ENCODE data around the gene AGAP3. TPM values are rescaled to one million over a fixed set of nuclear protein-coding genes. Genes with fewer than 3 reads are reported as not detected.

The AGAP3 gene
- total and polyA plus RNA-seq, 4 experiments from 2014 or later, result 3.0 to 65.8 (median 31.2) TPM

DNA sequence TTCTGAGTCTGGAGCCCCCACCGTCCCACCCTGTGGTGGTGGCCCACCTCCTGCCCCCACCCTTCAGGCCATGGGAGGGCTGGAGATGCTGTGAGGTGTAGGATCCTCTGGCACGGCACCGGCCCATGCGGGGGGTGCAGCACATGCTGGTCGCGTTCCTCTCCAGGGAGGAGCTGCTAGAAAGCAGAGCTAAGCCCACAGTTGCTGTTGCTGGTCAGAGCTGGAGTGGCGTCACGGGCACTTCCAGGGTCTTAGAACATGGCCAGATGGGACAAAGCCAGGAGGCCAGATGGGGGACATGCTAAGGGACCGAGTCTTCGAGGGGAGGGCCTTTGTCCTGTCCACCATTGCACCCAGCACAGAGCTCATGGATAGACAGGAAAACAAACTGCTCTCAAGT lies 21.6 kb downstream of the AGAP3 start:
- H3K36me3 Mint-ChIP-seq, result no peaks in the 10 kb centered on the region
- H3K4me3 ChIP-seq (ENCODE audit: low read length in 2 of 2), result no peak overlapping the region
- H3K27me3 Mint-ChIP-seq, result no peaks in the 10 kb centered on the region
- no peaks in the 10 kb centered on the region for H3K36me3 ChIP-seq (ENCODE audit: insufficient read depth, low read length)
- peaks cover 5% of the 10 kb centered on the region for H3K4me1 ChIP-seq (ENCODE audit: insufficient read depth, low read length)
- ChIA-PET CTCF (ENCODE audit: partially characterized antibody) (interaction anchor here (0.8 to 7.8 kb wide), 9 partner anchors 9 to 210 kb away, joined by 3 to 67 read pairs (median 8); partner anchors contain the start of gene ABCB8), POLR2A (ENCODE audit: partially characterized antibody) (interaction anchor here (1.5 kb wide), 1 partner anchor 9 kb away, joined by 6 read pairs; no protein-coding TSS in a partner anchor)
- no peak overlapping the region for H3K4me3 Mint-ChIP-seq
- intact Hi-C loops (cut with micrococcal nuclease), result no loop called here
- H3K27ac ChIP-seq (ENCODE audit: low read depth, low read length), result no peak overlapping the region
- H3K9me3 ChIP-seq (ENCODE audit: control insufficient read depth in 1 of 2, low read length in 2 of 2), result no peaks in the 10 kb centered on the region
- H3K9me3 Mint-ChIP-seq, result no peaks in the 10 kb centered on the region
- peak in 1 of 5 donors; percentile 22 for DNase-seq
- H3K27ac Mint-ChIP-seq, result no peak overlapping the region
- no peaks in the 10 kb centered on the region for H3K27me3 ChIP-seq (ENCODE audit: insufficient read depth, low read length)
- peaks cover 0 to 7% (median 3%) of the 10 kb centered on the region in 4 donors for H3K4me1 Mint-ChIP-seq

DNA sequence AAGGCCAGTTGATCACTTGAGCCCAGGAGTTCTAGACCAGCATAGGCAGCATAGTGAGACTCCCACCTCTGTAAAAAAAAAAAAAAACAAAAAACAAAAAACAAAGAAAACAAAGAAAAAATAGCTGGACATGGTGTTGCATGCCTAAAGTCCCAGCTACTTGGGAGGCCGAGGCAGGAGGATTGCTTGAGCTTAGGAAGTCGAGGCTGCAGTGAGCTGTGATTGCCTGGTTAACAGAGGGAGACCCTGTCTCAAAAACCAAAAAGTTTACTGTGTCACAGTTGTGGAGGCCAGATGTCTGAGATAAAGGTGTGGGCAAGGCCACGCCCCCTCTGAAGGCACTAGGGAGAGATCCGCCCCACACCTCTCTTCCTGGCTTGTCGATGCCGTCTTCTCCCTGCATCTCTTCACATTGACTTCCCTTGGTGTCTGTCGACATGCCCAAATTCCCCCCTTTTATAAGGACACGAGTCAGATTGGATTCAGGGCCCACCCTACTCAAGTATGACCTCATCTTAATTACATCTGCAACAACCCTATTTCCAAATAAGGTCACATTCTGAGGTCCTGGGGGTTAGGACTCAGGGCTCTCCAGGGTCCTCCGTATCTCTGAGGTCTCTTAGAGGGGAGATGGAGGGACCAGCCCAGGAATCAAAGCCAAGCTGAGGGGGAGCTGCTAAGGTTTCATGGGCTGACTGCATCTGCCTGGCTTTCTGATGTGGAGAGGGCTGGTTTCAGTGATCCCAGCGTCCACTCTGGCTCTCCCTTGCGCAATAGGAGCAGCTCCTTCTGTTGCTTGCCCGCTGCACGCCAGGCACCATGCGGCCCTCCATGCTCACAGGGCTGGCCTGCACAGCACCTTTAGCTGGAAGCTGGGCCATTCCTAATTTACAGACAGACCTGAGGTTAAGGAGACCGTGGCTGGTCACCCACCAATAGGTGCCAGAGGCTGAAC lies 23.1 kb downstream of the AGAP3 start:
- Mint-ChIP-seq H3K27me3 (no peaks in the 10 kb centered on the region), H3K4me1 (peaks cover 0 to 15% (median 6%) of the 10 kb centered on the region in 4 donors), H3K9me3 (no peaks in the 10 kb centered on the region), H3K36me3 (no peaks in the 10 kb centered on the region), H3K27ac (peak overlapping the region in 2 of 7 donors; percentile 55 to 57), H3K4me3 (no peak overlapping the region)
- H3K4me3 ChIP-seq (ENCODE audit: low read length in 2 of 2), result no peak overlapping the region
- H3K4me1 ChIP-seq (ENCODE audit: insufficient read depth, low read length), result peaks cover 5% of the 10 kb centered on the region
- H3K27me3 ChIP-seq (ENCODE audit: insufficient read depth, low read length), result no peaks in the 10 kb centered on the region
- ChIA-PET POLR2A (ENCODE audit: partially characterized antibody) (interaction anchor here (3.4 kb wide), 1 partner anchor 81 kb away, joined by 16 read pairs; the partner anchor contains the start of gene ABCB8), CTCF (ENCODE audit: partially characterized antibody) (interaction anchor here (0.7 to 7.8 kb wide), 24 partner anchors 8 to 232 kb away, joined by 3 to 67 read pairs (median 5); partner anchors contain the start of genes ABCB8, AGAP3 and ATG9B)
- no peak overlapping the region for H3K27ac ChIP-seq (ENCODE audit: low read depth, low read length)
- H3K9me3 ChIP-seq (ENCODE audit: control insufficient read depth in 1 of 2, low read length in 2 of 2), result no peaks in the 10 kb centered on the region
- no peaks in the 10 kb centered on the region for H3K36me3 ChIP-seq (ENCODE audit: insufficient read depth, low read length)
- intact Hi-C loops (cut with micrococcal nuclease), result no loop called here
- DNase-seq, result peak in 1 of 5 donors; percentile 29

DNA sequence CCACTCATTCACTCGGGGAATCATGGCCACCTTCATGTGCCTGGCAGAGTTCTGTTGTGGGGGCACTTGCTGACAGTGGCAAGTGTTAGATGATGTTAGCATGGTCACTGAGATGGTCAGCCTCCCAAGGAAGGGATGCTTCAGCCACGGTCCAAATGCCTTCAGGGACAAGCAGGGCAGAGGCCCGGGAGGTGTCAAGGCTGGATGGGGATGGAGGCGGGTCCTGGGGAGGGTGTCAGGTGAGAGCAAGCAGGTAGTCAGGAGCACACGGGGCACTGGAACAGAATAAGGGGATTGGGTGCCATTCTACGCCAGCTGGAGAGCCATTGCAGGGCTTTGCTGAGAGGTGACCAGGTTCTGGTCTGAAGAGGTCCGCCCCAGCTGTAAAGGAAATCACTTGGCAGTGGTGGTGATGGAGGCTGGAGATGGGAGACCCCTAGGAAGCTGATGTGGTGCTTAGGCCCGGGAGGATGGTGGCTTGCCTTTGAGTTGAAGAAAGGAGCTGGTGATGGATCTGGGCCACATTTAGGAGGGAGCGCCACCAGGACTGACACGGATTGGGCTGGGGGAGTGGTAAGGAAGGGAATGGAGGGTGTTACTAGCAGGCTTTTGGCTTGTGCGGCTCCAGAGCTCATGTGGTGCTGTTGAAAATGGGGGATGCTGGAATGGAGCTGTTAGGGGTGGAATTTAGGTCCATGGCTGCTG lies 24.1 kb downstream of the AGAP3 start:
- Histone ChIP-seq H3K27me3 (ENCODE audit: insufficient read depth, low read length) (no peaks in the 10 kb centered on the region), H3K27ac (ENCODE audit: low read depth, low read length) (no peak overlapping the region), H3K9me3 (ENCODE audit: control insufficient read depth in 1 of 2, low read length in 2 of 2) (no peaks in the 10 kb centered on the region), H3K36me3 (ENCODE audit: insufficient read depth, low read length) (no peaks in the 10 kb centered on the region), H3K4me1 (ENCODE audit: insufficient read depth, low read length) (peaks cover 5% of the 10 kb centered on the region), H3K4me3 (ENCODE audit: low read length in 2 of 2) (no peak overlapping the region)
- ChIA-PET CTCF (ENCODE audit: partially characterized antibody) (interaction anchor here (0.7 to 7.8 kb wide), 35 partner anchors 9 to 332 kb away, joined by 3 to 67 read pairs (median 4); partner anchors contain the start of genes ABCB8, AGAP3 and ATG9B), POLR2A (ENCODE audit: partially characterized antibody) (interaction anchor here (1.2 to 3.4 kb wide), 6 partner anchors 25 to 136 kb away, joined by 3 to 16 read pairs (median 4); partner anchors contain the start of genes ABCB8 and FASTK)
- Mint-ChIP-seq H3K27me3 (no peaks in the 10 kb centered on the region), H3K27ac (peak overlapping the region in 2 of 7 donors; percentile 57 to 70), H3K4me3 (no peak overlapping the region), H3K4me1 (peaks cover 0 to 15% (median 6%) of the 10 kb centered on the region in 4 donors), H3K9me3 (no peaks in the 10 kb centered on the region), H3K36me3 (no peaks in the 10 kb centered on the region)
- DNase-seq, result peak in 1 of 5 donors; percentile 16
- intact Hi-C loops (cut with micrococcal nuclease), result no loop called here

DNA sequence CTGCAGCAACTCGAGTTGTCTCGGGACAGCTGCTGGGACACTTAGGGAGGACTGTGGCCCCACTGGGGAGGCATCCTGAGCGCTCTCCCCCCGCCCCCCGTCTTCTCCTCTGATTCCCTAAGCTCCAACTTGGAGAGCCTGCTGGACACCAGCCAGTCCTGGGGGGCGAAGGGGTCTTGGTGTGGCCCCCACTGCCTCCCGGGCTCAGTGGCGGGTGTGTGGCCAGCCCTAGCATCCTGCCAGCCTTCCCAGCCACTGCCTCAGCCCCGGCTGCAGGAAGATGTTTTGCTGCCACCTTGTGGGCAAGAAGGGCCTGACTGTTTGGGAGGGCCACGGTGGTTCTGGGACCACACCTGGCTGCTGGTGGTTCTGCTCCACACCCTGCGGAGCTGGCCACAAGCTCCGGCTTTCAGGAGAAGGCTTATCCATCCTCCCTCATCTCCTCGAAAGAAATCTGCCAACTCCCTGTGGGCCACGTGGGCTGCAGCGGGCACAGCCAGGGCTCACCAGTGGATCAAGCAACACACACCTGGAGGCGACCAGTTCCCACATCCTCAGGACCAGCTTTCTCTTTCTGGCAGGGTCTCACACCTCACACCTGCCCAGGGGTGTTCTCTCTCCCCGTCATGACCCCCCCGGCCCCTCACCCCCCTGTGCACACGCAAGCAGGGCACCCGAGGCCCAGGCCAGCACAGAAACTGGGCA lies 24.8 kb downstream of the AGAP3 start:
- Histone ChIP-seq H3K9me3 (ENCODE audit: control insufficient read depth in 1 of 2, low read length in 2 of 2) (no peaks in the 10 kb centered on the region), H3K4me3 (ENCODE audit: low read length in 2 of 2) (no peak overlapping the region), H3K27me3 (ENCODE audit: insufficient read depth, low read length) (no peaks in the 10 kb centered on the region), H3K27ac (ENCODE audit: low read depth, low read length) (no peak overlapping the region), H3K36me3 (ENCODE audit: insufficient read depth, low read length) (no peaks in the 10 kb centered on the region), H3K4me1 (ENCODE audit: insufficient read depth, low read length) (peaks cover 10% of the 10 kb centered on the region)
- Mint-ChIP-seq H3K36me3 (no peaks in the 10 kb centered on the region), H3K27me3 (no peaks in the 10 kb centered on the region), H3K4me1 (peaks cover 1 to 20% (median 10%) of the 10 kb centered on the region in 4 donors), H3K4me3 (peak overlapping the region in 1 of 8 donors; percentile 30), H3K27ac (peak overlapping the region in 1 of 7 donors; percentile 57), H3K9me3 (no peaks in the 10 kb centered on the region)
- intact Hi-C loops (cut with micrococcal nuclease), result loop anchor here (1.0 kb wide), 7 partner anchors 24 to 333 kb away; partner anchors contain the start of genes ABCB8 and SLC4A2
- ChIA-PET POLR2A (ENCODE audit: partially characterized antibody) (interaction anchor here (0.8 to 3.4 kb wide), 7 partner anchors 26 to 213 kb away, joined by 3 to 16 read pairs (median 4); partner anchors contain the start of genes ABCB8 and FASTK), CTCF (ENCODE audit: partially characterized antibody) (interaction anchor here (0.7 to 7.8 kb wide), 37 partner anchors 8 to 332 kb away, joined by 3 to 67 read pairs (median 5); partner anchors contain the start of genes ABCB8, AGAP3 and ATG9B)
- peak; percentile 69 to 76 (median 72) for DNase-seq

DNA sequence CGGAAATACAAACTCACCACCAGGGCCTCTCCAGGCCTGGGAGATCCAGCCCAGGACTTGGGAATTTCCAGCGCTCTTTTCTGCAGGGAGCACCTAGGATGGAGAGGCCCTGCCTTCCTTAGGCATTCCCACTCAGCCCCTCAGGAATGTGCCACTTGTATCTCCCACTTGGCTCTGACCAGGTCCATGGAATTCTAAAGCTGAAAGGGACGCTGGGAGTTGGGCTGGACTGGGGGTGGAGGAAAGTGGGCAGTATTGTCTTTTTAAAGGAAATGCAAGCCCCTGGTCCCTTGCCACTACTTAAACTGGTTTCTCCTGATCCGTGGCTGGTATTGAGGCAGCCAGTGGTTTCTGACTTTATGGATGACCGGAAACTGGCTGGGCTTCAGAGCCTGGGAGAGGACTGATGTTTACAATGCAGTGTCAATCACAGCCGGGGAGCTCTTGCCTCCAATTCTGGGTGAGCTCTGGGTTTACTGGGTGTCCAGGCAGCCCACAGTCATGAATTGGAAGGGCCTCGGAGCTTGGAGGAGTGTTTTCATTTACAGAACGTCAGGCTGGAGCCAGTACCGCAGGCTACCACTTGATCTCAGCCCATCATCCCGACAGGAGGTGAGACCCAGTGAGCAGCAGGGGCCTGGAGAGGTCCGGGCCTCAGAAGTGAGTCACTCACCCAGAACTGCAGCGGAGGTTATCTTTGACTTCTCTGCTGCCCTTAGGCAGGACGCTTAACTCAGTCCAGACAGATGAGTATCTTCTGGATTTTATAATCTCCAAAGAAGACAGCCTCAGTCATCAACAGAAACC lies 27.3 kb downstream of the AGAP3 start:
- intact Hi-C loops (cut with micrococcal nuclease), result no loop called here
- Histone ChIP-seq H3K4me1 (ENCODE audit: insufficient read depth, low read length) (peaks cover 31% of the 10 kb centered on the region), H3K36me3 (ENCODE audit: insufficient read depth, low read length) (no peaks in the 10 kb centered on the region), H3K9me3 (ENCODE audit: control insufficient read depth in 1 of 2, low read length in 2 of 2) (no peaks in the 10 kb centered on the region), H3K27me3 (ENCODE audit: insufficient read depth, low read length) (no peaks in the 10 kb centered on the region), H3K4me3 (ENCODE audit: low read length in 2 of 2) (no peak overlapping the region), H3K27ac (ENCODE audit: low read depth, low read length) (no peak overlapping the region)
- peaks cover 1 to 38% (median 20%) of the 10 kb centered on the region in 4 donors for H3K4me1 Mint-ChIP-seq
- CTCF ChIA-PET (ENCODE audit: partially characterized antibody), result interaction anchor here (1.2 to 7.8 kb wide), 5 partner anchors 85 to 216 kb away, joined by 4 to 67 read pairs (median 38); partner anchors contain the start of gene ABCB8
- H3K27me3 Mint-ChIP-seq, result no peaks in the 10 kb centered on the region
- no peak overlapping the region for H3K27ac Mint-ChIP-seq
- peak overlapping the region; percentile 38 to 72 (median 58) for H3K4me3 Mint-ChIP-seq
- H3K9me3 Mint-ChIP-seq, result no peaks in the 10 kb centered on the region
- H3K36me3 Mint-ChIP-seq, result peaks cover 0 to 3% of the 10 kb centered on the region in 2 donors
- POLR2A ChIA-PET (ENCODE audit: partially characterized antibody), result no interaction called here
- DNase-seq, result peak in 1 of 5 donors; percentile 12

All from CD4-positive, alpha-beta memory T cell (primary cell).